Activated B cell treated with CpG ODN at 0.5 μM for 24 hours (primary cell): ENCODE data around the gene TNFRSF9. TPM values are rescaled to one million over a fixed set of nuclear protein-coding genes. Genes with fewer than 3 reads are reported as not detected.
"Not testable (repeated sequence)": the region's sequence is repeated elsewhere in the genome, so short reads cannot be mapped to it uniquely, and the experiment has no call there.

Source experiments
- ATAC-seq: fragments of 200-7000 bp; cut with Tn5 transposase; one replicate; pipeline ENCODE4 v1.10.0; 2021; ENCODE audit warnings: low read depth, mild to moderate bottlenecking, moderate library complexity
- CTCF ChIA-PET: fragments of 350-600 bp; sonication (Branson Sonifier 250); formaldehyde crosslinking; loops from one replicate; lab custom pipeline; 2021; ENCODE audit warnings: antibody characterized with exemption; lab: Charles Lee
- POLR2A ChIA-PET: fragments of 350-600 bp; sonication (Branson Sonifier 250); formaldehyde crosslinking; loops from one replicate; lab custom pipeline; 2021; ENCODE audit warnings: antibody characterized with exemption; lab: Charles Lee
- DNase-seq: peaks from one replicate; pipeline ENCODE4 v3.0.0; 2022
- H3K27ac Mint-ChIP-seq: one replicate; pipeline ENCODE4 v1.8.0; 2020; ENCODE audit warnings: mixed read lengths
- H3K27me3 Mint-ChIP-seq: one replicate; pipeline ENCODE4 v1.8.0; 2021; ENCODE audit warnings: mixed read lengths
- H3K36me3 Mint-ChIP-seq: one replicate; pipeline ENCODE4 v1.8.0; 2021; ENCODE audit warnings: low read depth, mixed read lengths
- H3K4me1 Mint-ChIP-seq: one replicate; pipeline ENCODE4 v1.8.0; 2021; ENCODE audit warnings: mixed read lengths
- H3K4me3 Mint-ChIP-seq: one replicate; pipeline ENCODE4 v1.8.0; 2020; ENCODE audit warnings: mild to moderate bottlenecking, mixed read lengths
- H3K9me3 Mint-ChIP-seq: one replicate; pipeline ENCODE4 v1.8.0; 2020; ENCODE audit warnings: mixed read lengths
- intact Hi-C: fragments of 100-400 bp; cut with micrococcal nuclease; formaldehyde crosslinking; loops from one replicate; pipeline ENCODE4 v1.15.1; 2024
- total RNA-seq: library from RNA; stranded (reverse); gene quantifications from 2 replicates; pipeline ENCODE4 v1.2.3, GENCODE V29; 2022
- TF ChIP-seq, protein P1 (sequence below): fragments of 200-600 bp; IDR thresholded peaks from one replicate; pipeline ENCODE4 v1.8.0; 2022; ENCODE audit warnings: antibody characterized with exemption, mild to moderate bottlenecking

Gene TNFRSF9
- total RNA-seq, 1 donor from 2014 or later: 2.2 TPM

DNA sequence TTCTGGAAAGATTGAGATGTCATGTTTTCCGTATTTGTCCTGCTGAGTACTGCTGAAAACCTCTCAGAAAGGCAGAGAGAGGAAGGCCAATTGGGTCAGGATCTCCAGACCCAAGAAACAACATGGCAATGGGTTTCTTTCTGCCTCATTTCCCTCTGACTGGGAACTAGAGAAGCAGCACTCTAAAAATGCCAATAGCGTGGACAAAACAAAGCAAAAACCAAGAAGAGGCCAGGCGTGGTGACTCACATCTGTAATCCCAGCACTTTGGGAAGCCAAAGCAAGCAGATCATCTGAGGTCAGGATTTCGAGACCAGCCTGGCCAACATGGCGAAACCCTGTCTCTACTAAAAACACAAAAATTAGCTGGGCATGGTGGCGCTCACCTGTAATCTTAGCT lies 18.3 kb downstream of the TNFRSF9 start:
- H3K27ac Mint-ChIP-seq: no peak overlapping the region
- intact Hi-C loops: no loop called here
- CTCF ChIA-PET: interaction anchor here (1.8 kb wide), 1 partner anchor 170 kb away, joined by 5 read pairs; no protein-coding TSS in a partner anchor

DNA sequence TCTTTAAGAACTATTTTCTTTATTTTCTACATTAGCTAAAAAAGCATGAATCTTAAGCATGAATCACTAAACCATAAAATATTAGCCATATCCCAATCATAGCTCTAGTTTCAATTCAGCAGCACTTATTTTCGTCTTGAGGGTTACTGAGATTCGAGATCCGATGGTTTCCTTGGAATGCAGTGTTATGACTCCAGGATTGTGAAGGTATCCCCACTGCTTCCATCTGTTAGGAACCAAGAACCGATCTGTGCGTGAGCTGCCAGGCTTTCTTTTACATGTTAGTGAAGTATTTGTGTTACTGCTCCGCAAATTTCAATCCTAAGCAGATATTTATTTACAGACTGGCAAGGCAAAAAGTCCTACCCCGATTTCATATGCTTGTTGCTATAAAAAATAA lies 18.8 kb downstream of the TNFRSF9 start:
- ATAC-seq (no peak), DNase-seq (no peak)
- Mint-ChIP-seq H3K4me1 (peaks cover 4% of the 10 kb centered on the region), H3K27ac (no peak overlapping the region), H3K27me3 (peaks cover 4% of the 10 kb centered on the region), H3K9me3 (no peaks in the 10 kb centered on the region), H3K36me3 (no peaks in the 10 kb centered on the region), H3K4me3 (no peak overlapping the region)
- CTCF ChIA-PET: no interaction called here
- POLR2A ChIA-PET: no interaction called here
- TF ChIP-seq, protein P1, sequence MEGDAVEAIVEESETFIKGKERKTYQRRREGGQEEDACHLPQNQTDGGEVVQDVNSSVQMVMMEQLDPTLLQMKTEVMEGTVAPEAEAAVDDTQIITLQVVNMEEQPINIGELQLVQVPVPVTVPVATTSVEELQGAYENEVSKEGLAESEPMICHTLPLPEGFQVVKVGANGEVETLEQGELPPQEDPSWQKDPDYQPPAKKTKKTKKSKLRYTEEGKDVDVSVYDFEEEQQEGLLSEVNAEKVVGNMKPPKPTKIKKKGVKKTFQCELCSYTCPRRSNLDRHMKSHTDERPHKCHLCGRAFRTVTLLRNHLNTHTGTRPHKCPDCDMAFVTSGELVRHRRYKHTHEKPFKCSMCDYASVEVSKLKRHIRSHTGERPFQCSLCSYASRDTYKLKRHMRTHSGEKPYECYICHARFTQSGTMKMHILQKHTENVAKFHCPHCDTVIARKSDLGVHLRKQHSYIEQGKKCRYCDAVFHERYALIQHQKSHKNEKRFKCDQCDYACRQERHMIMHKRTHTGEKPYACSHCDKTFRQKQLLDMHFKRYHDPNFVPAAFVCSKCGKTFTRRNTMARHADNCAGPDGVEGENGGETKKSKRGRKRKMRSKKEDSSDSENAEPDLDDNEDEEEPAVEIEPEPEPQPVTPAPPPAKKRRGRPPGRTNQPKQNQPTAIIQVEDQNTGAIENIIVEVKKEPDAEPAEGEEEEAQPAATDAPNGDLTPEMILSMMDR: no peak
- intact Hi-C loops: no loop called here

More for the DNA sequence above, 18.3 kb downstream of the TNFRSF9 start:
- H3K27me3 Mint-ChIP-seq: peaks cover 6% of the 10 kb centered on the region
- H3K4me3 Mint-ChIP-seq: no peak overlapping the region
- H3K4me1 Mint-ChIP-seq: peaks cover 4% of the 10 kb centered on the region
- TF ChIP-seq, protein P1: no peak
- POLR2A ChIA-PET: no interaction called here
- no peak for DNase-seq
- no peak for ATAC-seq
- H3K36me3 Mint-ChIP-seq: no peaks in the 10 kb centered on the region
- H3K9me3 Mint-ChIP-seq: no peaks in the 10 kb centered on the region

DNA sequence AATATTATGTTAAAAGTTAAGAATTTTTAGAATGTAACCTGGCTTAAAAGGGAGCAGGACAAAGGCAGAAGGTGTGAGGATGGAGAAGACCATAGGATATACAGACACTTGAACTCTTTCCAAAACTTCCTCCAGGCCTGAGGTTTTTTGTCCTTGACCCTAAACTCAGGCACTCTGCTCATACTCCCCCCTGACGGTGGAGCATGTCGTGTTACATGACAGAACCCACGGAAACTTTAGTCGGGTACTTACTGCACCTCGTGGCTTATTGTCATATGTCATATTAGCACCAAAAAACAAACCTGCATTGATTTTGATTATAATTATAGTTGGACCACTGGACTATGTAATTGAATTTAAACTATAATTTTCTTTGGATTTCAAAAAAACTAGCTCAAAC lies 20.8 kb downstream of the TNFRSF9 start:
- no peaks in the 10 kb centered on the region for H3K36me3 Mint-ChIP-seq
- peaks cover 3% of the 10 kb centered on the region for H3K27me3 Mint-ChIP-seq
- no peak overlapping the region for H3K4me3 Mint-ChIP-seq
- H3K9me3 Mint-ChIP-seq: no peaks in the 10 kb centered on the region
- ChIA-PET CTCF (no interaction called here), POLR2A (interaction anchor here (0.7 kb wide), 1 partner anchor 21 kb away, joined by 3 read pairs; the partner anchor contains the start of gene TNFRSF9)
- intact Hi-C loops: no loop called here
- TF ChIP-seq, protein P1: no peak
- H3K4me1 Mint-ChIP-seq: peaks cover 4% of the 10 kb centered on the region
- DNase-seq: no peak
- ATAC-seq: no peak
- H3K27ac Mint-ChIP-seq: no peak overlapping the region

DNA sequence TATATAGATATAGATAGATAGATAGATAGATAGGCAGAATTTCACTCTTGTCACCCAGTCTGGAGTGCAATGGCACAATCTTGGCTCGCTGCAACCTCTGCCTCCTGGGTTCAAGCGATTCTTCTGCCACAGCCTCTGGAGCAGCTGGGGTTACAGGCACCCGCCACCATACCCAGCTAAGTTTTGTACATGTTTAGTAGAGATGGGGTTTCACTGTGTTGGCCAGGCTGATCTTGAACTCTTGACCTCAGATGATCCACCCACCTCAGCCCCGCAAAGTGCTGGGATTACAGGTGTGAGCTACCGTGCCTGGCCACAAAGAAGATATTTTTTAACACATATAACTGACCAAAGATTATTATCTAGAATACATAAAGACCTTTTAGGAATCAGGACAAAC lies 22.7 kb downstream of the TNFRSF9 start:
- H3K27ac Mint-ChIP-seq, H3K4me1 Mint-ChIP-seq, H3K27me3 Mint-ChIP-seq, DNase-seq, ATAC-seq, H3K9me3 Mint-ChIP-seq, CTCF ChIA-PET, intact Hi-C loops, H3K36me3 Mint-ChIP-seq, H3K4me3 Mint-ChIP-seq: not testable (repeated sequence)
- POLR2A ChIA-PET: interaction anchor here (0.6 kb wide), 1 partner anchor 28 kb away, joined by 5 read pairs; no protein-coding TSS in a partner anchor

DNA sequence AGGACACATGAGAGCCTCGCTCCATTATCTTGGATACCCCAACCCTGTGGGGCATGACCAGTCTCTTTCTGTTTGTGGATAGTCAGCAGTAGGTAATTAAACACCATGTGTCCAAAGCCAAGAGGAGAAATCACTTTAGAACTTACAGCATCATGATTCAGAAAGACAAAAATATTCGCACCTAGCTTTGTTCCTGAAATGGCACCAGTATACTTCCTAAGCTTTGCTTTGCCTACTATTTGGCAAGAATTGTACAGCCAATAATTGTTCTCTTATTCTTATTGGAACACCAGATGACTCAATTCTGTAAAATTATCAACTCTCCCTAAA lies 24.2 kb downstream of the TNFRSF9 start:
- H3K27me3 Mint-ChIP-seq: peaks cover 3% of the 10 kb centered on the region
- POLR2A ChIA-PET: no interaction called here
- intact Hi-C loops: no loop called here
- no peak overlapping the region for H3K27ac Mint-ChIP-seq
- DNase-seq (no peak), ATAC-seq (no peak)
- H3K4me1 Mint-ChIP-seq: peaks cover 17% of the 10 kb centered on the region
- no peak overlapping the region for H3K4me3 Mint-ChIP-seq
- no peaks in the 10 kb centered on the region for H3K9me3 Mint-ChIP-seq
- TF ChIP-seq, protein P1: no peak
- H3K36me3 Mint-ChIP-seq: no peaks in the 10 kb centered on the region
- CTCF ChIA-PET: no interaction called here
